Ishikawa (cell line): Measurements from ENCODE around the gene ADAMTSL1.

ENCODE experiments used
- CEBPB ChIP-seq: IDR thresholded peaks from 2 replicates; pipeline ENCODE4 v1.6.1; 2012
- CREB1 ChIP-seq: IDR thresholded peaks from 2 replicates; pipeline ENCODE4 v1.6.1; 2012; ENCODE audit warnings: low read depth
- EGR1 ChIP-seq: IDR thresholded peaks from 2 replicates; pipeline ENCODE4 v1.6.1; 2012
- EP300 ChIP-seq: IDR thresholded peaks from 2 replicates; pipeline ENCODE4 v1.6.1; 2012; ENCODE audit warnings: borderline replicate concordance
- FOXM1 ChIP-seq: IDR thresholded peaks from 2 replicates; pipeline ENCODE4 v1.6.1; 2012; ENCODE audit warnings: low read depth, borderline replicate concordance
- MAX ChIP-seq: IDR thresholded peaks from 2 replicates; pipeline ENCODE4 v1.6.1; 2012
- NFIC ChIP-seq: IDR thresholded peaks from 2 replicates; pipeline ENCODE4 v1.6.1; 2012
- RAD21 ChIP-seq: IDR thresholded peaks from 2 replicates; pipeline ENCODE4 v1.6.1; 2012; ENCODE audit warnings: low read depth
- REST ChIP-seq: IDR thresholded peaks from 2 replicates; pipeline ENCODE4 v1.6.1; 2012; ENCODE audit warnings: low read depth, mild to moderate bottlenecking
- TAF1 ChIP-seq: IDR thresholded peaks from 2 replicates; pipeline ENCODE4 v1.6.1; 2012; ENCODE audit warnings: low read depth, mild to moderate bottlenecking
- TCF12 ChIP-seq: IDR thresholded peaks from 2 replicates; pipeline ENCODE4 v1.6.1; 2012; ENCODE audit warnings: low read depth
- TEAD4 ChIP-seq: IDR thresholded peaks from 2 replicates; pipeline ENCODE4 v1.6.1; 2012
- USF1 ChIP-seq: IDR thresholded peaks from 2 replicates; pipeline ENCODE4 v1.6.1; 2012
- YY1 ChIP-seq: IDR thresholded peaks from 2 replicates; pipeline ENCODE4 v1.6.1; 2012; ENCODE audit warnings: low read depth
- ZBTB7A ChIP-seq: IDR thresholded peaks from 2 replicates; pipeline ENCODE4 v1.6.1; 2012; ENCODE audit warnings: low read depth

The ADAMTSL1 gene

GRCh38 chr9:18478501-18479361 lies 4.8 kb downstream of the ADAMTSL1 start:
- TF ChIP-seq FOXM1 (no peak), EP300 (no peak), TEAD4 (no peak), NFIC (no peak), ZBTB7A (no peak), CEBPB (no peak), TCF12 (no peak), USF1 (no peak), CREB1 (no peak), REST (no peak), TAF1 (no peak), YY1 (no peak), RAD21 (no peak), MAX (no peak), EGR1 (no peak)

GRCh38 chr9:18479405-18479804 lies 5.5 kb downstream of the ADAMTSL1 start:
- TF ChIP-seq RAD21: no peak
- TF ChIP-seq USF1: no peak
- TF ChIP-seq FOXM1: no peak
- TF ChIP-seq CREB1: no peak
- no peak for TF ChIP-seq ZBTB7A
- no peak for TF ChIP-seq MAX
- no peak for TF ChIP-seq TAF1
- no peak for TF ChIP-seq TCF12
- TF ChIP-seq CEBPB: no peak
- TF ChIP-seq REST: no peak
- TF ChIP-seq EGR1: no peak
- TF ChIP-seq YY1: no peak
- no peak for TF ChIP-seq EP300
- TF ChIP-seq NFIC: no peak
- TF ChIP-seq TEAD4: no peak

GRCh38 chr9:18480662-18481093 lies 6.7 kb downstream of the ADAMTSL1 start:
- TF ChIP-seq TEAD4 (no peak), TCF12 (no peak), MAX (no peak), NFIC (no peak), CEBPB (no peak), CREB1 (no peak), EGR1 (no peak), REST (no peak), USF1 (no peak), EP300 (no peak), ZBTB7A (no peak), FOXM1 (no peak), TAF1 (no peak), RAD21 (no peak)

- no peak for TF ChIP-seq MAX
- no peak for TF ChIP-seq CEBPB
- TF ChIP-seq REST: no peak
- no peak for TF ChIP-seq FOXM1
- no peak for TF ChIP-seq TAF1
- no peak for TF ChIP-seq EP300
- TF ChIP-seq ZBTB7A: no peak
- TF ChIP-seq TCF12: no peak
- TF ChIP-seq TEAD4: no peak
- TF ChIP-seq CREB1: no peak
- no peak for TF ChIP-seq EGR1
- no peak for TF ChIP-seq USF1
These were observed 8.4 kb downstream of the ADAMTSL1 start for GRCh38 chr9:18482371-18482770.
